Gastrocnemius medialis (tissue), 4 donors: ENCODE data around the gene THSD4. TPM values are rescaled to one million over a fixed set of nuclear protein-coding genes. Genes with fewer than 3 reads are reported as not detected.

Experiments
- ATAC-seq, 2 donors: fragments of 150-250 bp; one replicate each; pipeline ENCODE4 v1.9.1; 2016
- DNase-seq, 2 donors: peaks; one replicate each; pipeline ENCODE4 v3.0.0-alpha.2; 2019
- H3K27ac ChIP-seq, 4 donors: fragments of 200-600 bp; sonication (generic); 1 replicate in 1 of 4; 2 replicates in 3 of 4; pipeline ENCODE4 v1.5.1; 2016 to 2018; ENCODE audit warnings: mild to moderate bottlenecking in 2 of 4, moderate library complexity in 1 of 4
- H3K27me3 ChIP-seq, 3 donors: fragments of 200-600 bp; sonication (generic) in 2 of 3; 1 replicate in 1 of 3; 2 replicates in 2 of 3; pipeline versions ENCODE4 v1.5.1 to v1.6.0; 2016 to 2019; ENCODE audit warnings: mild to moderate bottlenecking in 1 of 3, moderate library complexity in 1 of 3
- H3K36me3 ChIP-seq, 2 donors: fragments of 200-600 bp; sonication (generic) in 1 of 2; one replicate each; pipeline ENCODE4 v1.5.1; 2017 to 2018
- H3K4me1 ChIP-seq, 2 donors: fragments of 200-600 bp; sonication (generic) in 1 of 2; one replicate each; pipeline ENCODE4 v1.5.1; 2016 to 2017; ENCODE audit warnings: mild to moderate bottlenecking in 2 of 2
- H3K4me3 ChIP-seq, 4 donors: fragments of 200-600 bp; sonication (generic) in 3 of 4; 1 replicate in 1 of 4; 2 replicates in 3 of 4; pipeline ENCODE4 v1.5.1; 2016 to 2019; ENCODE audit warnings: mild to moderate bottlenecking in 2 of 4
- H3K9me3 ChIP-seq, 3 donors: fragments of 200-600 bp; sonication (generic) in 2 of 3; 1 replicate in 1 of 3; 2 replicates in 2 of 3; pipeline ENCODE4 v1.5.1; 2016 to 2019
- CTCF ChIP-seq, 5 experiments: fragments of 450-650 bp in 3 of 5; fragments of 200-600 bp in 2 of 5; sonication (generic) in 2 of 5; IDR thresholded peaks in 4 of 5; conservative IDR thresholded peaks in 1 of 5; 1 replicate in 4 of 5; 2 replicates in 1 of 5; pipeline ENCODE4 v1.5.1; 2016 to 2019; ENCODE audit warnings: antibody characterized with exemption in 5 of 5, mild to moderate bottlenecking in 3 of 5, moderate library complexity in 3 of 5
- POLR2A ChIP-seq, 2 donors: fragments of 450-650 bp; IDR thresholded peaks; one replicate each; pipeline ENCODE4 v1.6.1; 2017; ENCODE audit warnings: antibody characterized with exemption in 2 of 2, mild to moderate bottlenecking in 2 of 2, moderate library complexity in 2 of 2
- in situ Hi-C, 4 donors: fragments of 200-750 bp; cut with MboI; loops; one replicate each; pipeline versions ENCODE4 v1.15.0 to v1.8.0; 2017; ENCODE audit warnings: low sequenced_read_pairs in 4 of 4
- intact Hi-C: fragments of 100-400 bp; cut with DNase I; formaldehyde crosslinking; loops from one replicate; pipeline ENCODE4 v1.15.1; 2023; ENCODE audit warnings: low total_unique reads
- total RNA-seq, 4 donors: library from RNA; depleted of rRNA; stranded (reverse); fragments of >200 nt; gene quantifications; one replicate each; pipeline versions ENCODE4 v1.1.0 to v1.2.3, GENCODE V29; 2016

The THSD4 gene
- total RNA-seq, 4 donors from 2014 or later: 0.35 to 3.1 (median 0.60) TPM

GRCh38 chr15:71117714-71118305, 2.5 kb downstream of the THSD4 start:
- ATAC-seq: no peak
- H3K4me3 ChIP-seq: no peak overlapping the region
- no peak for TF ChIP-seq CTCF (IDR thresholded peaks at IDR 0.05 in 4 of 5, conservative IDR thresholded peaks at IDR 0.05 in 1 of 5)
- no peak for TF ChIP-seq POLR2A (IDR thresholded peaks at IDR 0.05)
- H3K27ac ChIP-seq: no peak overlapping the region
- no peak for DNase-seq
- H3K4me1 ChIP-seq: peaks cover 25 to 27% of the 10 kb centered on the region in 2 donors
- in situ Hi-C loops: loop anchor here in 2 of 4 donors (10.0 to 25.0 kb wide), 2 partner anchors 219 to 327 kb away; no protein-coding TSS in a partner anchor
- H3K9me3 ChIP-seq: no peaks in the 10 kb centered on the region
- no peaks in the 10 kb centered on the region for H3K36me3 ChIP-seq
- intact Hi-C loops: loop anchor here (5.0 to 10.0 kb wide), 2 partner anchors 34 to 87 kb away; no protein-coding TSS in a partner anchor
- no peaks in the 10 kb centered on the region for H3K27me3 ChIP-seq

GRCh38 chr15:71118345-71118744, 3.1 kb downstream of the THSD4 start:
- ATAC-seq (no peak), DNase-seq (no peak)
- TF ChIP-seq CTCF (IDR thresholded peaks at IDR 0.05 in 4 of 5, conservative IDR thresholded peaks at IDR 0.05 in 1 of 5) (no peak), POLR2A (IDR thresholded peaks at IDR 0.05) (no peak)
- Histone ChIP-seq H3K36me3 (no peaks in the 10 kb centered on the region), H3K4me1 (peaks cover 30 to 32% of the 10 kb centered on the region in 2 donors), H3K4me3 (no peak overlapping the region), H3K27me3 (no peaks in the 10 kb centered on the region), H3K27ac (no peak overlapping the region), H3K9me3 (no peaks in the 10 kb centered on the region)
- intact Hi-C loops (loop anchor here (5.0 to 10.0 kb wide), 2 partner anchors 34 to 86 kb away; no protein-coding TSS in a partner anchor), in situ Hi-C loops (loop anchor here in 2 of 4 donors (10.0 to 25.0 kb wide), 2 partner anchors 219 to 326 kb away; no protein-coding TSS in a partner anchor)

- no peaks in the 10 kb centered on the region for H3K36me3 ChIP-seq
- no peaks in the 10 kb centered on the region for H3K27me3 ChIP-seq
- peak overlapping the region in 1 of 4 donors; percentile 12 for H3K27ac ChIP-seq
- DNase-seq (no peak), ATAC-seq (no peak)
- no peak overlapping the region for H3K4me3 ChIP-seq
- no peaks in the 10 kb centered on the region for H3K9me3 ChIP-seq
- intact Hi-C loops: loop anchor here (5.0 to 10.0 kb wide), 2 partner anchors 33 to 86 kb away; no protein-coding TSS in a partner anchor
- TF ChIP-seq POLR2A (IDR thresholded peaks at IDR 0.05) (no peak), CTCF (IDR thresholded peaks at IDR 0.05 in 4 of 5, conservative IDR thresholded peaks at IDR 0.05 in 1 of 5) (no peak)
- in situ Hi-C loops: loop anchor here in 2 of 4 donors (10.0 to 25.0 kb wide), 2 partner anchors 218 to 326 kb away; no protein-coding TSS in a partner anchor
- peaks cover 35% of the 10 kb centered on the region in 2 donors for H3K4me1 ChIP-seq
These were observed 3.8 kb downstream of the THSD4 start for GRCh38 chr15:71118881-71119632.

GRCh38 chr15:71120428-71120944, 5.2 kb downstream of the THSD4 start:
- Histone ChIP-seq H3K4me3 (no peak overlapping the region), H3K27me3 (no peaks in the 10 kb centered on the region), H3K27ac (no peak overlapping the region), H3K36me3 (no peaks in the 10 kb centered on the region), H3K9me3 (no peaks in the 10 kb centered on the region), H3K4me1 (peaks cover 41 to 42% of the 10 kb centered on the region in 2 donors)
- TF ChIP-seq POLR2A (IDR thresholded peaks at IDR 0.05) (no peak), CTCF (IDR thresholded peaks at IDR 0.05 in 4 of 5, conservative IDR thresholded peaks at IDR 0.05 in 1 of 5) (no peak)
- ATAC-seq (no peak), DNase-seq (no peak)
- in situ Hi-C loops (loop anchor here in 1 of 4 donors (25.0 kb wide), 1 partner anchor 217 kb away; no protein-coding TSS in a partner anchor), intact Hi-C loops (no loop called here)
